MM.1S (cell line): Measurements from ENCODE around the gene PIGR.

Experiments used
- EZH2phosphoT487 ChIP-seq: fragments of 300-600 bp; sonication (generic); IDR thresholded peaks from 2 replicates; pipeline ENCODE4 v1.6.1; 2018; ENCODE audit warnings: antibody characterized with exemption, low read length
- TF ChIP-seq, protein P1 (sequence below): fragments of 300-600 bp; sonication (generic); IDR thresholded peaks from 2 replicates; pipeline ENCODE4 v1.5.1; 2016; ENCODE audit warnings: antibody characterized with exemption, low read length, mixed read lengths

DNA sequence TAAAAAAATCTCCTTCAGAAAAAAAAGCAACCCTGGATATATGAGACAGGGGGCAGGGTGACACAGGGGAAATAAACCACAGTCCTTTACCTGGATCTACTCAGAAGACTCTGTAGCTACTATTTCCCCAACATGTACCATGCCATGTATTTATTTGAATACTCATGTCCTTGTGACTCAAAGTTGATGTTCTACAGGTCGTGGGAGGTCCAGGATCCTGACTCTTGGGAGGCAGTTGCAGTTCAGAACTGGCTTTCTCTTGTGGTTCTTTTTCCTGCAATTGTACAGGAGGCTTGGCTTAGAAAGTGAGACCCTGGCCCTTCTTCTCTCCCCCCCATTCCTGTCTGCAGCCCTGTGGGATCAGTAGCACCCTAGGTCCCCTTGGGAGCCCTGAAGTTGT, 54.9 kb downstream of the PIGR start:
- TF ChIP-seq EZH2phosphoT487: no peak
- TF ChIP-seq, protein P1, sequence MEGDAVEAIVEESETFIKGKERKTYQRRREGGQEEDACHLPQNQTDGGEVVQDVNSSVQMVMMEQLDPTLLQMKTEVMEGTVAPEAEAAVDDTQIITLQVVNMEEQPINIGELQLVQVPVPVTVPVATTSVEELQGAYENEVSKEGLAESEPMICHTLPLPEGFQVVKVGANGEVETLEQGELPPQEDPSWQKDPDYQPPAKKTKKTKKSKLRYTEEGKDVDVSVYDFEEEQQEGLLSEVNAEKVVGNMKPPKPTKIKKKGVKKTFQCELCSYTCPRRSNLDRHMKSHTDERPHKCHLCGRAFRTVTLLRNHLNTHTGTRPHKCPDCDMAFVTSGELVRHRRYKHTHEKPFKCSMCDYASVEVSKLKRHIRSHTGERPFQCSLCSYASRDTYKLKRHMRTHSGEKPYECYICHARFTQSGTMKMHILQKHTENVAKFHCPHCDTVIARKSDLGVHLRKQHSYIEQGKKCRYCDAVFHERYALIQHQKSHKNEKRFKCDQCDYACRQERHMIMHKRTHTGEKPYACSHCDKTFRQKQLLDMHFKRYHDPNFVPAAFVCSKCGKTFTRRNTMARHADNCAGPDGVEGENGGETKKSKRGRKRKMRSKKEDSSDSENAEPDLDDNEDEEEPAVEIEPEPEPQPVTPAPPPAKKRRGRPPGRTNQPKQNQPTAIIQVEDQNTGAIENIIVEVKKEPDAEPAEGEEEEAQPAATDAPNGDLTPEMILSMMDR: no peak
